Measurements from ENCODE around the gene ZC3H13.

DNA sequence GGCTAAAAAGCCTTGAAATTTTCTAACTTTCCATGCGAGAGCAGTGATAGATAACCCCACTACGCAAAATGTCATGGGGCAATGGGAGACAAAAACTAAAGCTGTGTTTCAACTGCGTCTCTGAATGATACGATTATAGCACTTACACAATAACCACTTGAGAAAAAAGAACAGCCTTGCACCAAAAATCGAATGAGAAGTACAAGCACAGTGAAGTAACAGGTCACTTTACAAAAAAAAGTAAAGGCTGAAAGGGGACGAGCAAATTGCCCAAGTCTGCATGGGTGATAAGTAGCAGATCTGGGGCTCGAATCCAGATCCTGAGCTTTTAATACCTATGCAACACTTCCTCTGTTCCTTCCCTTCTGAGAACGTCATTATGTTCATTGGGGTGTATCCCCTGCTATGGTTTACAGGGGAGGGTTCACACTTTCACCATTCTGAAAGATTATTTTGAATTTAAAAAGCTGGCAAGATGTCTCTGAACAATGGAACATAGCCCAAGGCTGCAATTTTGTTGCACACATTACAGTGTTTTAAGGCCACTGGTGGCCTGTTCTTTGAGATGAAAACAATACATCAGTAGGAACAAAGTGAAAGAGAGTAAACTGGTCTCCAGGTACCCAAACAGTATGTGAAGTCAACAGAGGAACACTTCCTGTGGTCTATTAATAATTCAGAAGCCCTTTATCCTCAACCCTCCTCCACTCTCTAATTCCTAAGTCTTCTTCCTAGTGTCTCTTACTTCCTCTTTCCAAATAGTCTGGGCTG lies 49.1 kb upstream of the ZC3H13 start:
- TF ChIP-seq CTCF (conservative IDR thresholded peaks at IDR 0.05; ENCODE audit: low read depth, low read length) = no peak
- TF ChIP-seq FOS (IDR thresholded peaks at IDR 0.05; ENCODE audit: low read depth, low read length) = no peak
- no peak for TF ChIP-seq RAD21 (IDR thresholded peaks at IDR 0.05; ENCODE audit: low read length)
- no peak for TF ChIP-seq POLR2A (IDR thresholded peaks at IDR 0.05; ENCODE audit: low read depth, low read length)
- TF ChIP-seq MAFK (IDR thresholded peaks at IDR 0.05; ENCODE audit: low read depth, low read length) = no peak
- no peak for TF ChIP-seq RCOR1 (IDR thresholded peaks at IDR 0.05; ENCODE audit: insufficient replicate concordance, low read length)
- TF ChIP-seq SMC3 (IDR thresholded peaks at IDR 0.05; ENCODE audit: low read depth, low read length) = no peak
- no peak for TF ChIP-seq RFX5 (IDR thresholded peaks at IDR 0.05; ENCODE audit: low read depth, low read length)
- TF ChIP-seq, protein P1, sequence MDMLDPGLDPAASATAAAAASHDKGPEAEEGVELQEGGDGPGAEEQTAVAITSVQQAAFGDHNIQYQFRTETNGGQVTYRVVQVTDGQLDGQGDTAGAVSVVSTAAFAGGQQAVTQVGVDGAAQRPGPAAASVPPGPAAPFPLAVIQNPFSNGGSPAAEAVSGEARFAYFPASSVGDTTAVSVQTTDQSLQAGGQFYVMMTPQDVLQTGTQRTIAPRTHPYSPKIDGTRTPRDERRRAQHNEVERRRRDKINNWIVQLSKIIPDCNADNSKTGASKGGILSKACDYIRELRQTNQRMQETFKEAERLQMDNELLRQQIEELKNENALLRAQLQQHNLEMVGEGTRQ (IDR thresholded peaks at IDR 0.05; ENCODE audit: low read depth, low read length) = no peak
- no peak for TF ChIP-seq NFE2L2 (IDR thresholded peaks at IDR 0.05; ENCODE audit: low read depth, low read length)
- no peak for TF ChIP-seq CEBPB (IDR thresholded peaks at IDR 0.05; ENCODE audit: low read depth, low read length)
- no peak for TF ChIP-seq CHD1 (IDR thresholded peaks at IDR 0.05; ENCODE audit: low read depth, low read length)
- TF ChIP-seq BHLHE40 (IDR thresholded peaks at IDR 0.05; ENCODE audit: low read depth, low read length) = no peak

All from IMR-90 (cell line).